ENCODE data around the gene TRABD2B. TPM values are rescaled to one million over a fixed set of nuclear protein-coding genes. Genes with fewer than 3 reads are reported as not detected.

TRABD2B gene
- total and polyA plus RNA-seq, 2 experiments from 2014 or later: not detected

- no peaks in the 10 kb centered on the region for H3K9me3 ChIP-seq (ENCODE audit: low read depth)
- 58 to 80% methylated on average over 4 of the region's 4 CpGs for WGBS, 2 experiments (ENCODE audit: low coverage in 1 of 2, low lambda C conversion rate in 2 of 2, missing lambda C conversion rate in 2 of 2)
- H3K4me1 ChIP-seq (ENCODE audit: insufficient read depth): no peaks in the 10 kb centered on the region
- DNase-seq: no peak
- H3K4me3 ChIP-seq: no peak overlapping the region
- H3K4me2 ChIP-seq (ENCODE audit: unreplicated experiment): no peak overlapping the region
- H3K27ac ChIP-seq: no peak overlapping the region
- H4K20me1 ChIP-seq (ENCODE audit: insufficient read depth): no peaks in the 10 kb centered on the region
- H3K79me2 ChIP-seq (ENCODE audit: insufficient read depth): no peaks in the 10 kb centered on the region
- no peaks in the 10 kb centered on the region for H3K27me3 ChIP-seq (replicated peaks; ENCODE audit: insufficient read depth)
- TF ChIP-seq EZH2 (IDR thresholded peaks at IDR 0.05; ENCODE audit: insufficient read depth, poor library complexity, severe bottlenecking) (no peak), EZH2phosphoT487 (IDR thresholded peaks at IDR 0.05; ENCODE audit: insufficient read depth, low read depth) (no peak)
- no peaks in the 10 kb centered on the region for H3K36me3 ChIP-seq (ENCODE audit: low read depth)
- H3K9ac ChIP-seq: no peak overlapping the region
- no peaks in the 10 kb centered on the region for H3F3A ChIP-seq (ENCODE audit: insufficient read depth)
- H3K9me2 ChIP-seq (ENCODE audit: insufficient read depth): no peaks in the 10 kb centered on the region
- in situ Hi-C loops (cut with MboI): no loop called here
- no peak overlapping the region for H2AFZ ChIP-seq
Observed at GRCh38 chr1:47876587-47876963, 120.6 kb downstream of the TRABD2B start.

- Histone ChIP-seq H3K9me3 (ENCODE audit: low read depth) (no peaks in the 10 kb centered on the region), H3K27me3 (replicated peaks; ENCODE audit: insufficient read depth) (no peaks in the 10 kb centered on the region), H3K4me3 (no peak overlapping the region), H3F3A (ENCODE audit: insufficient read depth) (no peaks in the 10 kb centered on the region), H4K20me1 (ENCODE audit: insufficient read depth) (no peaks in the 10 kb centered on the region), H3K79me2 (ENCODE audit: insufficient read depth) (no peaks in the 10 kb centered on the region), H3K9me2 (ENCODE audit: insufficient read depth) (no peaks in the 10 kb centered on the region), H3K27ac (no peak overlapping the region), H2AFZ (no peak overlapping the region), H3K4me2 (ENCODE audit: unreplicated experiment) (no peak overlapping the region), H3K9ac (no peak overlapping the region), H3K4me1 (ENCODE audit: insufficient read depth) (no peaks in the 10 kb centered on the region), H3K36me3 (ENCODE audit: low read depth) (no peaks in the 10 kb centered on the region)
- TF ChIP-seq EZH2phosphoT487 (IDR thresholded peaks at IDR 0.05; ENCODE audit: insufficient read depth, low read depth) (no peak), EZH2 (IDR thresholded peaks at IDR 0.05; ENCODE audit: insufficient read depth, poor library complexity, severe bottlenecking) (no peak)
- 58 to 61% methylated on average over 5 of the region's 5 CpGs for WGBS, 2 experiments (ENCODE audit: low coverage in 1 of 2, low lambda C conversion rate in 2 of 2, missing lambda C conversion rate in 2 of 2)
- DNase-seq: peak; percentile 30
- in situ Hi-C loops (cut with MboI): no loop called here
Observed at GRCh38 chr1:47875831-47876586, 121.2 kb downstream of the TRABD2B start.

DNA sequence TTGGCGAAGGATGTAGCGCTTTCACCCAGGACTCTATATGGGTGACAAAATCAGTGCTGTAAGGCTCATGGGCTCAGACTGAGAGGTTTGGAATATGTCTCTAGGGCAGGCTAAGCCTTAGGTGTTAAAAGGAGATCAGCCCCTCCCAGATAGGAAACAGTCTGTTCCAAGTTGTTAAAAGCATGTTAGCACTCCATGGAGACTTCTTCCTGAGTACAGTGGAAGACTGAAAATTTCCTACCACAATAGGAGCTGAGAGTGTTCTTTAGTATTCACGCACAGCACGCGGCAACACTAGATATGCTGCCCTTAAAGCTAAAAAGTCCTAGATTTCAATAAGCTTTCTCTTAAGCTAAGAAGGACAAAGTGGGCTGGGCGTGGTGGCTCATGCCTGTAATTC, 122.1 kb downstream of the TRABD2B start:
- in situ Hi-C loops (cut with MboI): no loop called here
- Histone ChIP-seq H4K20me1 (ENCODE audit: insufficient read depth) (no peaks in the 10 kb centered on the region), H3K9me3 (ENCODE audit: low read depth) (no peaks in the 10 kb centered on the region), H3F3A (ENCODE audit: insufficient read depth) (no peaks in the 10 kb centered on the region), H3K9ac (no peak overlapping the region), H2AFZ (no peak overlapping the region), H3K4me3 (no peak overlapping the region), H3K4me2 (ENCODE audit: unreplicated experiment) (no peak overlapping the region), H3K36me3 (ENCODE audit: low read depth) (no peaks in the 10 kb centered on the region), H3K4me1 (ENCODE audit: insufficient read depth) (no peaks in the 10 kb centered on the region), H3K79me2 (ENCODE audit: insufficient read depth) (no peaks in the 10 kb centered on the region), H3K9me2 (ENCODE audit: insufficient read depth) (no peaks in the 10 kb centered on the region), H3K27ac (no peak overlapping the region), H3K27me3 (replicated peaks; ENCODE audit: insufficient read depth) (no peaks in the 10 kb centered on the region)
- WGBS, 2 experiments (ENCODE audit: low coverage in 1 of 2, low lambda C conversion rate in 2 of 2, missing lambda C conversion rate in 2 of 2): 71% methylated on average over 6 of the region's 6 CpGs
- TF ChIP-seq EZH2 (IDR thresholded peaks at IDR 0.05; ENCODE audit: insufficient read depth, poor library complexity, severe bottlenecking) (no peak), EZH2phosphoT487 (IDR thresholded peaks at IDR 0.05; ENCODE audit: insufficient read depth, low read depth) (no peak)
- DNase-seq: no peak

DNA sequence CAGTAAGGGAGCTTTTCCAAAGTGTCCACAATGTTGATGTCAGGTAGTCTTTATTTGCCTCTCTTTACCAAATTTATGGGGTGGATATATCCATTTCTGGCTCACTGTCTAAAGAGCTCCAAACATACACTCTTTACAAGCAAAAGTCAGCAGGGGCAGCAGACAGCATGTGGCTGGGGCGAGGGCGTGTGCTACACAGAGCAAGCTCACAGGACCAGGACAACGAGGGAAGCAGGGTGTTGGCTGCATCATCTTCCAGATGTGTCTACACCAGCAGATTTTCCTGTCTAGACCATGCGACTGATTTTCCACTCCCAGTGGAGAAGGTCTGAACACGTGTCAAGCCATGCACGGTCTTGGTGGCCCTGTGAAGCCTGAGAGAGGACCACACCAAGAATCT, 123.8 kb downstream of the TRABD2B start:
- Histone ChIP-seq H4K20me1 (ENCODE audit: insufficient read depth) (no peaks in the 10 kb centered on the region), H3K9me2 (ENCODE audit: insufficient read depth) (no peaks in the 10 kb centered on the region), H3K4me1 (ENCODE audit: insufficient read depth) (no peaks in the 10 kb centered on the region), H3K36me3 (ENCODE audit: low read depth) (no peaks in the 10 kb centered on the region), H2AFZ (no peak overlapping the region), H3K9me3 (ENCODE audit: low read depth) (no peaks in the 10 kb centered on the region), H3K27me3 (replicated peaks; ENCODE audit: insufficient read depth) (no peaks in the 10 kb centered on the region), H3K4me3 (no peak overlapping the region), H3K79me2 (ENCODE audit: insufficient read depth) (no peaks in the 10 kb centered on the region), H3K4me2 (ENCODE audit: unreplicated experiment) (no peak overlapping the region), H3K27ac (no peak overlapping the region), H3K9ac (no peak overlapping the region), H3F3A (ENCODE audit: insufficient read depth) (no peaks in the 10 kb centered on the region)
- WGBS, 2 experiments (ENCODE audit: low coverage in 1 of 2, low lambda C conversion rate in 2 of 2, missing lambda C conversion rate in 2 of 2): 39% methylated on average over 6 of the region's 6 CpGs
- DNase-seq: no peak
- TF ChIP-seq EZH2phosphoT487 (IDR thresholded peaks at IDR 0.05; ENCODE audit: insufficient read depth, low read depth): no peak
- no peak for TF ChIP-seq EZH2 (IDR thresholded peaks at IDR 0.05; ENCODE audit: insufficient read depth, poor library complexity, severe bottlenecking)
- in situ Hi-C loops (cut with MboI): no loop called here

All from GM23248 (cell line).